Cortex of kidney (tissue), 1 donor: ENCODE results near the gene ZNF366.

Experiments used
- DNase-seq: peaks from one replicate; lab custom pipeline; 2025; lab: John Stamatoyannopoulos, UW

Gene ZNF366

DNA sequence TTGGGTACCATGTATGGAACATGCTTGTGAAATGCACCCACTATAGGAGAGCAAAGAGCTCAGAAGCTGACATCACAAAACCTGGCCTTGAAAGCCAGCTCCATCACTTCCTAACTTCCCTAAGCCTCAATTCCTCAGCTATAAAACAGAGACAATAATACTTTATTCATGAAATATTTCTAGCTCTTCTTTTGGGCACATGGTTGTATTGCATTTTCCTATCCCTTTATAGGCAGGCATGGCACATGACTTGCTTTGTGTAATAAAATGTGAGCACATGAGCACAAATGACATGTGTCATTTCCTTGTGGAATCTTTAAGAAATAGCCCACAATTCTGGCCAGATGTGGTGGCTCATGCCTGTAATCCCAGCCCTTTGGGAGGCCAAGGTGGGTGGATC is 18.5 kb downstream of the ZNF366 start:
- DNase-seq = no peak

DNA sequence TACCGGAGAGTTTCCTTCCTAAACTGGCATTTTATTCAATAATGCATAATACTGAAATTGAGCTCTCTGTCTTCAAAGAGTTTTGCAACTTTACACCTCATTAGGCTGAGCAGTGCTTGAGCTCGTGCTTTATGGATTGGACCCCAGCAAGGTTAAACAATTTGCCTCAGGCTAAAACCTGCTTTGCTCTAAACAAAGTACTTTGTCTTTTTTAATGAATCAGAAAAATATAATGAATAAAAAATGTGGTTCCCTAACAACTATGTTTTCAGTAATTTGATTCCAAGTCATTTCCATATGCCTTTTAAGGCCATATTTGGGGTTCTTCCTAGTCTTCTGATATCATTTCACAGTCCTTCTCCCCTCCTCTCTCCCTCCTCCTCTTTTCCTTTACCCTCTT is 20.0 kb downstream of the ZNF366 start:
- DNase-seq = no peak

DNA sequence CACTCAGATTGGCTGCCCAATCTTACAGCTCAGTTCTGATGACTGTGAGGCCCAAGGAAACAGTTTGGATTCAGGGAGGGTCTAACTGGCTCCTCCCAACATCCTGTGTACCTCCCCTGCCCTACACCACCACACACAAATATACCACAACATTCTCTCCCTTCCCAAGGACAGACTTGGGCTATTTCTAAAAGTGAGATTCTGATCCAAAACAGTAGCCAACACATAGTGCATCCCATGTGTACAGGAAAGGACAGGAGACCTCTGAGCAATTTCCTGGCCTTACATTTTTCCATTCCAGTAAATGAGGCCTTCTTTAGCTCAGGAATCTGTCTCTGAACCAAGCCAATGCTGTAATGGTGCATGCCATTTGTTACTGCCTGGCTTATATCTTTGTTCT is 20.8 kb downstream of the ZNF366 start:
- DNase-seq = no peak

DNA sequence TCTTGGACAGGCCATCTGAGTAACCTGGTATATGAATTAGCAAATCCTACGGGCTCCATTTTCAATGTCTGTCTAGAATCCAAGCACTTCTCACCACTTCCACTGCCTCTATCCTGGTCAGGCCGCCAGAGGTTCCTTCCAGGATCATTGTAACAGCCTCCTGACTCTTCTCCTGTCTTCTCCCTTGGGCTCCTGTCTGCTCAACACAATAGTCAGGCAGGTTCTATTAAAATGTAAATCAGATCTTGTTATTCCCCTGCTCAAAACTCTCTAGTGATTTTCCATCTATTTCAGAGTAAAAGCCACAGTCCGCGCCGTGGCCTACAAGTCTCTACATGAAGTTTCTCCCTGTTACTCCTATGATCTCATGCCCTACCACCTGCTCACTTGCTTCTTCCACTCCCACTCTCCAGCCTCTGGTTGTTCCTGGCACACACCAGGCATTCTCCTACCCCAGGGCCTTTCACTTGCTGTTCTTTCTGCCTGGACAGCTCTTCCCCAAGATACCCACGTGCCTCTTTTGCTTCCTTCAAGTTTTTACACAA is 21.7 kb downstream of the ZNF366 start:
- no peak for DNase-seq

DNA sequence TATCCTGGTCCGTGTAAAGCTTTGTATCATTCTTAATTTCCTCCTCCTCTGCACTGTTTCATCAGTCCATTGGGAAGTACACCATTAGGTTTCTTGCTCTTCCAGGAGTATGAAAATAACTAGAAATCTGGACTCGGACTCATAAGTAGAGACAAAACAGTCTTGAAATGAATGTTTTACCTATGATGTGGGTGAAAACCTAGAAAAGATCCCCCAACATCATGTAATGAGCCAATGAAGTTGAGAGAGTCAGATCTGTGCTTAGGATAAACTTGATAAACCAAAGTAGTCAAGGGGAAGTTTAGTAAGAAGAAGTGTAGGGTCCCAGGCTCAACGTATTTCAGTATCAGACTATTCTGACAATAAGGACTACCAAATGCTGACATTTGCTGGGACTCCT is 25.2 kb downstream of the ZNF366 start:
- DNase-seq = no peak

DNA sequence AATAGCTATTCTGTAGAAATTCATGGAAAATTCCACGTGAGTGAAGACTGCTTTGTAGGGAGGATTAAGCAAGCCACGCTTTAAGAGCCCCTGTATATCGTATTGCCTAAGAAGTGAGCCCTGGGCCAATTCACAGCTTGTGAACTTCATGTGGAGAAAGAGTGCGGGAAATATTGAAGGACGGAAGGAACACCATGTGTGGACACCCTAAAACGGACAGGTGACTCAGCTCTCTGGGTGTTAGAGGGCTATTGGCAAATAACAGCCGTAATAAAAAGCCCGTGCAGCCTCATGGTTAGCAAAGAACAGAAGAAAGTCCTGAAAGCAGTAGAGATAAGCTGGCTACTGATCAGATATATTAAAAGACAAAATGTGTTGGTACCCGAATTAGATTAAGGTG is 26.4 kb downstream of the ZNF366 start:
- no peak for DNase-seq

DNA sequence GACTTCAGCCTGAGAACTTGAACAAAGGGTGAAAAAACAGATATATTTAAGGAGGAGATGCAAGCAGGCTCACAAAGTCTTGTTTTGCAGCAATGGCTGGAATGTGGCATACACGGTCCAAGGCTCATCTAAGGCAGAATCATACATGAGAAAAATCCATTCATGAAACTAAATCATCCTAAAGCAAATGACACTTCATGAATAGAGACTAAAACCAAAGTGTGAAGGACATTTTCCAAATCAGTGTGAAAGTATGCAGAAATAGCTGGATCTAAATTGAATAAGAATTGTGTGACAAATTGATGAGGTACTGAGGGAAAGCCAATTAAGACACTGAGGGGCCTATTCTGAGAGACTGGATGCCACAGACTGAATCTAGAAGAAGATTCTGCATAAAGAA is 27.3 kb downstream of the ZNF366 start:
- no peak for DNase-seq

DNA sequence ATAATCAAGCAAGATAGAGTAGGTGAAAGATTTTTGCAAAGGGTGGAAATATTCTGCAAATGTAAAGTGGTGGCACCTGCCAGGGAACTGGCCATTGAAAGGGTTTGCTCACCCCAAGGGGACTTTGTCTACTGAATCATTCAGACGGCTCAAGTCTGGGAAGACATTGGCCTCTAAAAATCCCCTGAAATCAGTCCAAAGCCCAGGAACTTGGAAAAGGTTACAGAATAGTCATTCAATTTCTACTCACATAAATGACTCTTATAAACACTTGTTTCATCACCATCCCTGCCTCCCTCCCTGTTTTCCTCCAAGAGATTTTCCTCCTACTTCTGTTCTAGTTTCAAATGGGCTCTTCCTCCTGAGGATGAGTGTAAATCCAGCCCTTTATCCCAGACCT is 28.5 kb downstream of the ZNF366 start:
- DNase-seq = no peak

DNA sequence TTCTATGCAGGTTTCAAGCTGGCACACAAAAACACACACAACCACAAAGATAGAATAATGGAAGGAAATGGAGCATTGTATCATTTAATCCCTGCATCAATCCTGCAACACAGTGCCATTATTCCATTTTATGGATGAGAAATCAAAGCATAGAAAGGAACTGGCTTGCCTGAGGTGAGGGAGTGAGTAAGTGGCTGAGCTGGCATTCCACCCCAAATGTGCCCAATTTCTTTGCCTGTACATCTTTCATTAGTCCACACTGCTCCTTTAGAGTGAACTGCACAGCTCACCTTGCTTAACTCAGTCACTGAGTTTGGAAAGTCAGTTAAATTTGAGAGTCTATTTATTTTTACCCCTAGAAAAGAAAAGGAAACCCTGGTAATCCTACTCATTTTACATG is 28.9 kb downstream of the ZNF366 start:
- DNase-seq = no peak

DNA sequence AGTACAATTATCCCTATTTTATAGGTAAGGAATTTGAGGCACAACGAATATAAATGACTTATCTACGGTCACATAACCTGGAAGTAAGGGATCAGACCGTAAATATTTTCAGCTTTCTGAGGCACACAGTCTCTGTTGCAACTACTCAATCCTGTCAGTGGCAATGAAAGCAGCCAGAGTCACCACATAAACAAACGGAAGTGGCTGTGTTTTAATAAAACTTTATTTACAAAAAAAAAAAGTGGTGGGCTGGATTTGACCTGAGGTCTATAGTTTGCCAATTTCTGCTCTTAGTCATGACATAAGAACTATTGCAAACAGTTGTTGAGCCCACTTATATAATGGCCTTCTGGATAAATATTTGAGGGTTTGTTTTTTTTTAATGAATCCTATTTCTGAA is 29.6 kb downstream of the ZNF366 start:
- DNase-seq = no peak

DNA sequence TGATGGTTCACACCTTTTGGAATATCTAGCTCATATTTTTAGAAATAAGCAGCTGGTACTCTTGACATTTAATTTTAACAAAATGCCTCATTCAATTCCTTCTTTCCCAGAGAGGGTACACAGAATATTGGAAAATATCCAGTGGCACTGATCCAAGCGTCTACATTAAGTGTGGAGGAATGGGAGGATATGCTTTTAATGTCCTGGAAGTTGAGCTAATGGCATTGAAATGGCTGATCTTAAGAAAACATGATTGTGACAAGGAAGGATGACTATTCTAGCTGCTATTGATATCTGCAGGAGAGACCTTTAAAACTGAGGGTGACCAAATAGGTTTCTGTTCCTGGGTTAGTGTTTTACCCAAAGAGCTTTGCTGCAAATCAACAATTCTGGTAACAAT is 30.0 kb downstream of the ZNF366 start:
- no peak for DNase-seq

DNA sequence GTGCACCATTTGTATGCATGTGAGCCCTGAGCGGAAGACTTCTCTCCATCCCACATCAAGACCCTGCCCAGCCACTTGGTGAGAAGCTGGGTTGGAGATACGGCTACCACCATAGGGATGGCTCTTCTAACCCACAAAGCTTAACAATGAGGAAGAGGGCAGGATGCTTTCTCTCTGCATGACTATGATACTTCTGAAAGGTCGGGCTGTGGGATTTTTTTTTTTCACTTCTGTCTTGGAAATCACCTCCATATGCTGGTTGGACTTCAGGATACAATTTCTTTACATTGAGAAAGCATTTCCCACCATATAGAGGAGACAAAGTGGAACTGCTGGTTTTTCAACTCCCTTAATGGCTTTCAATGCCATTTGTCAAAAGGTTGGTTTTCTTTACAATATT is 30.5 kb downstream of the ZNF366 start:
- DNase-seq = no peak

DNA sequence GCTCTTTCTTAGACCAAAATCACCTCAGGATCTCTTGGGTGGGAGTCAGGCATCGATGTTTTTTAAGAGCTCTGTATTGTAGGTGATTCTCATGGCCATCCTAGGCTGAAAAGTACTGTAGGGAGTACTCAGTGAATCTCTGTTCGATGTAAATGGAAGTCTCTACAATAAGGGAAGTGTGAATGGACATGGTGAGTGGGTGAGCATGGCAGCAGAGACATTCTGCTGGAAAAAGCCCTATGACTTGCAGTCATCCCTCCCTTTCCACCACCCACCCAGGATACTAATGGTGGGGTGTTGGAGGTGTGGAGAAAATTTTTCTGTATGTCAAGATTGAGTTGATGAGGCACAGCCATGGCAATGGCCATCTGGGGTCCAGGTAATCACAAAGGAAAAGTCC is 30.9 kb downstream of the ZNF366 start:
- DNase-seq = no peak

DNA sequence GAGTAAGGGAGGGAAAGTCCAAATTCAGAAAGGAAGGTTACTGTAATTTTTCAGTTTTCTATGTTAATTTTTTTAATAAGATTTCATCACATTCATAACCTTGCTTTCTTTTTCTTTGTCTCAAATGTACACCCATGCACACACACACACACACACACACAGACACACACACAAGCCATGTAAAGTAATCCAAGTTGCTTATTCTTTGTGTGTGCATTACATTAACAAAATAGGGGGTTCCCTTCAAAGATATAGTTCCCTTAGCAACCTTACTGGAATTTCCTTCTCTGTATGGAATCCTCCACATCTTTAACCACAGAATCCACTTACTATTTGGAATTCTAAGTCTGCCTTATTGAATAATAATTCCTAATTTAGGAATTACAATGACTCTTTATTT is 32.7 kb downstream of the ZNF366 start:
- no peak for DNase-seq

DNA sequence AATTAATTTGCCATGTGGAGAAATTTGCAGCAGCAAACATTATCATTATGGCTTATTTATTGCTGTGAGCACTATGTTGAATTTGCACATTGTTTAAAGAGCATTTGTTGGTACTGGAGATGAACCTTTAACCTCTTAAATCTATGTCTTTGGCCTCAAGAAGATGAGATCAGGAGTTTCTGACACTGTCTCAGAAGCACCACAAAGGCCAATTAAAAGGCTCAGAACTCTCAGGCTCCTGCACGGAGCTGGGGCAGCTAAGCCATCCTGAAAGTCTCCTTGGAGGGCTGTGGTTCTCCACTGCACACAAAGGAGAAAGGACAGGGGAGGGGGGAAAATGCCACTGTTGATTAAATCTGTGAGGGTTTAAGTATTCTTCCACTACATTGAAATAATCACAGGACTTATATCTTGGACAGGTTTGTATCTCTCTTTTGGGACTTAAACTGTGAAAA is 33.1 kb downstream of the ZNF366 start:
- no peak for DNase-seq

DNA sequence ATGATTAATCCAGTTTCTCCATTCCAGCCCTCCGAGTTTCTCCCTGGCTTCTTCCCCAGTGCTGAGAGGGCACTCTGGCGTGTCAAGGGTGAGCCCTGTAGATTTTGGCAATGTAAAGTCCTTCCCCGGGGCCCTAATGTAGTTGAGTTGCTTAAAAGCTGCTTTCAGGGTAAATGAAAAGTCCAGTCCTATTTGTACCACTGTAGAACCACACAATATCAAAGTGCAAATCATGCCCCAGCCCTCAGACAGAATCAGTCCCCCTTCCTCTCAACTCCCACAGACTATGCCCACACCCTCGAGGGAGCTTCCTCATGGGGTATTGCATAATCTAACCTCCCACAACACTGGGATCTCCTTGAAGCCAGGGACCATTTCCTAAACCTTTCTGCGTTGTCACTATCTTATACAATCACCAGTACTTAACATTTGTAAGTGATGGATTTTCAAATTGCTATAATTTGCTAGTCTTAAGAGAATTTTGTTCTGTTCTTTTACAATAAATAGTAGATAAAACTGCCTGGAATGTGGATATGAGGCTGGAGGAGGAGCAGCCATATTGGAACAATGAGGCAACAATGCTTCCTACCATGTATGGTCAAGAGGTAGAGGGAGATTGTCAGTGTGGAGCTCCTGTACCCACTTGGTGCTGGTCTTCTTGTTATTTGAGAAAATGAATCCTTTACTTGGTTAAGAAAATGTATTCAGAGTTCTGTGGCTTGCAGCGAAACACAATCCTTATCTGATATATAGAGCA is 34.4 kb downstream of the ZNF366 start:
- DNase-seq = no peak

DNA sequence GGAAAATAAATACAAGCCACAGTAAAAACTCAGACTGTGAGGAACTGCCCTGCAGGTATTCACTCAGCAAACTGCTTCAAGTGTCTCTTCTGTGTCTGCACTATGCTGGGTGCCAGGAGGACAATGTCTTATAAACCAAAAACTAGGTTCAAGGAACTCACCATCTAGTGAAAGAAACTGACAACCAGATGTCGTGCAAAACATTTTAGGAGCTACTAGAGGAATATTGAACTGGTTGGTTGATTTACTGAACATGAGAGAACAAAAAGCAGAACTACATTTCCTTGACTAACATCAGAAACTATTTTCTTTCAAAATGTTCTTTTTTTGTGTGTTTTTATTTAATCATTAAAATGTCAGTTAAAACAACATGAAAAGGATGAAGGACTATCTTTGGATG is 35.2 kb downstream of the ZNF366 start:
- no peak for DNase-seq

DNA sequence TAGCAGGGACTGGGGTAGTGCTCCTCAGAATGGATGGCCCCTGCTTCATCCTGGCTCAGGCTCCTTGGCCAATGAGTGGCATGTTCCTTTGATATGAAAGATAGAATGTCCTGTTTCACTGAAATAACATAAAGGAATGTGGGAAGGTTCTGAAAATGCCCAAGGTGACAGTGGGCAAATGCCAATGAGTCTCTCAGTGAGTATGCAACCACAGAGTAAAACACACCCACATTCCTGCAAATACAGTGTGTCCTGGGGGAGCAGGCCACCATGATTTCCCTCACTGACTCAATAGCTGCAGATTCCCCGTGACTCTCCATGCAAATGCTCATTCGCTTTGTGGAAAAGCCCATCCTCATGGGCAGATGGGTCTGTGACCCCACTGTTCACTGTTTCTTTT is 36.4 kb downstream of the ZNF366 start:
- no peak for DNase-seq

DNA sequence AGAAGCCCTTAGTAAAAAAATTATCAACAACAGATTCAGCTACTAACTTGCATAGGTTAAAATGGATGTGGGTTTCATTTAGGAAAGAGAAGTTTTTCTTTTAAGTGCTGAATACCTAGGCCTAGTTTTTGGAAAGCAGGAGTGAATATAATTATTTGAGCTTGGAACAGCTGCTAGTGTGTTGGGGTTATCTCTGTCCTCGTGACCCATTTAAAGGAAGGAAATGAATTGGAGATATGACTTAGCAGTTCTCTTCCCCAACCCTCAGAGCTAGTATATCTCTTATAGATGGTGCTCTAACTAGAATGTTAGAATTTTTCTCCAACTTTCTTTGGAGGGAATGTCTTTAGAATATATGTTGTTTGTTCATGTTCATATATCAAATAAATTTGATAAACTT is 38.6 kb downstream of the ZNF366 start:
- no peak for DNase-seq

DNA sequence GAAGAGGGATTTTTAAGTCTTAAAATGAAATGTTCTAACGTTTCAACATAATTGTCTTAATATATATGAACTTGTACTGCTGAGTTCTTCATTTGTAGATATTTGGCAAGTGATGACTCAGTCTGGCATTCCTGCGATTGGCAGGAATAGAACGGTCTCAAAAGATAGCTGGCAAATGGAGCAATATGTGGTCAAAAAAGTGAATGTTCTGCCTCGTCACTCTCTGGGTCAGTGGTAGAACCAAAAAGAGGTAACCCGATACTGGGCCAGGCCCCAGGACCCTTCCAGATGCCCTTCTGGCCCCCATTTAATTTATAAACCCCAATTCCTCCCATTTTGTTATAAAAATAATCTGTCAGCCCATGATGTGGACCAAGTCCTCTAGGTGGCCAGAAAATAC is 39.2 kb downstream of the ZNF366 start:
- no peak for DNase-seq

DNA sequence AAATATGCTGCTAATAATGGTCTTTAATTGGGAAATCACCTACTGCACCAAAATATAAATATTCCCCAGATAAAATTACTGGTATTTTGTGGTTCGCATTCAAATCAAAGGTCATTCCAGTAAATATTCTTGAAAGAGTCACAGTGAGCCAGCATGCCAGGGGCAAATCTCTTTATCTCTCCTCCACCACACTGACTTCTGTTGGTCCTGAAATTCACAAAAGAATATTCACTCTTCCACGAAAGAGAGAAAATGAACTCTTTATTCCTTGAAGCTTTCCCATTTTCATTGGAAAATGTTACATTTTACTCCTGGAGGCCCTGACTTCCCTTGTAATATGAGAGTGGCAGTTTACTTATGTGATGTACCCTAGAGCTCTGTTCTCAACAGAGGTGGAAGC is 39.7 kb downstream of the ZNF366 start:
- DNase-seq = no peak

DNA sequence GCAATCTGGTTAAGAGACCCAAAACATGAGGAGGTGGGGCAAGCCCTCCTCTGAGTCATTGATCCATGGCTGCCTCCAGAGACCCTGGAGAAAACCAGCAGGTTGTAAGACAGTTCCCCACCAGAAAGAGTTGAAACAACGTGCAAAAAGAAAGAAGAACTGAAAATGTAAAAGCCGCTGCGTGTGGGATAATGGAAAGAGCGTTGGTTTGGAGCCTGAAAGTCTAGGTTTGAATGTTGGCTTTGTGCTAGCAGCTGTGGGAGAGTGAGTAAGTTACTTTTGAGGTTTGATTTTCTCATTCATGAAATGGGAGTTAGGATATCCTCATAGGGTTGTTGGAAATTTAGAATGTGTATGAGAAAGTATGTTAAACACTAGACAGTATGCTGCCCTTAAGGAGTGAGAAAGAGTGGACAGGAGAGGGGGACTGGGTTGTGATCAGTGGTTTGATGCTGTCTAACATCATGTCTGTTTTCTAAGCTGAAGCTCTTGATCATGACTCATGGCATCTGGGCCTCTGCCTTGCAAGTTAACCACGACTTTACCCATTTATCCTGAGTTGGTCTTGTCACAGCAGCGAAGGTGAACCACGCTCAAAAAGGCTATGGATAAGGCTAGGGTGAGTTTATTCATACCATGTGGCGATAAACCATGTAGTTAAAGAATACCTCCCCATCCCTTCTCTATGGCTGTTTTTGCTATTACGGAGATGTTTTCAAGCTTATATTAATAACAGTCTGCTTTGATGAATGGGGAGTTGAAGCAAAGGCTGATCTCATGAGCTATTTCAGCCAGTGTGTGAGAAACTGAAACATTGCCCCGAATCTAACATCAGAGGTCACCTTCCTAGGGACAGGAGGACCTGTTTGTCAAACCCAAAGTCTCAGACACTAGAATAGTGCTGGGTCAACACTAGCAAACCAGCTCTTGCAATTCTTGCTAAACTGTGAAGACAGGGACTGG is 41.3 kb downstream of the ZNF366 start:
- DNase-seq = no peak

DNA sequence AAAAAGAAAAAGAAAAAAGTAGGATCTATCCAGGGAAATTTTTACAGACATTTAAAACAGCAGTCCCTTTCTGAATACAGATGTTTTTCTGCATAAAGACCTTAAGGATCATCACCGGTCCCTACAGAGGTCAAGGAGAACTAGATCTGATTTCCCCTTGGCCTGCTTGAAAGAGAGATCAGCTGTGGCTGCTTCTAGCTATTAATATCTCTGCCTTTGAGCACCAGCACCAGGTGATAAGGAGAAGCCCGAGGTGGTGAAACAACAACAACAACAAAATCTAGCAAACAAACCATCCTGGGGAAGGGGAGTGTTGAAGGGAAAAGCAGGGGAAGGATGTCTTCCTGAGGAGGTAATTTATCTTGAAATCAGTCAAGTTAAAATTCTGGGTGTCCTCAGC is 42.1 kb downstream of the ZNF366 start:
- DNase-seq = no peak
